ENCODE data around the gene XPO5. TPM values are rescaled to one million over a fixed set of nuclear protein-coding genes. Genes with fewer than 3 reads are reported as not detected.

XPO5 gene
- total RNA-seq, 1 donor from 2014 or later, result 32.4 TPM

- peaks cover 35% of the 10 kb centered on the region for H3K36me3 Mint-ChIP-seq (ENCODE audit: low read depth)
- peak; percentile 98 for DNase-seq (ENCODE audit: low spot score)
- no peak for TF ChIP-seq CTCF (IDR thresholded peaks at IDR 0.05)
Measured at GRCh38 chr6:43516697-43517504, 58.9 kb downstream of the XPO5 start, which contains the start of the genes POLR1C and YIPF3. TSS of gene POLR1C (plus strand) at chr6:43517089. CDS start at chr6:43517110, 21 bp downstream. TSS of gene YIPF3 (minus strand) at chr6:43516926. CDS start at chr6:43516807, 119 bp downstream.

DNA sequence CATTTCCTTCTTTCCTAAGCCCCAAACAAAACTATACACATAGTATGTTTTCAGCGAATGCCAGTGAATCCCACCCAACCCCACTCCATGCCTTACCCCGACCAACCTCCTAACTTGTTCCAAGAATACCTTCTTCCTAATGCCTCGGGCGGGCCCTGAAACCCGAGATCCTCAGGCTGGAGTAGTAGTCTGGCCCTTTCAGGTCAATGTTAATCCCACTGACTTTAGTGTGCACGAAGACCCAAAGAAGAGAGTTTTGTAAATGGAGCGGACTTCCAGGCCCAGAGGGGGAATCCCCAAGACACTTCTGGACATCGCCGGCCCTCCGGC lies 59.5 kb downstream of the XPO5 start:
- TF ChIP-seq CTCF (IDR thresholded peaks at IDR 0.05), result no peak
- no peaks in the 10 kb centered on the region for H3K9me3 Mint-ChIP-seq (ENCODE audit: low read depth)
- DNase-seq (ENCODE audit: low spot score), result no peak
- no peaks in the 10 kb centered on the region for H3K27me3 Mint-ChIP-seq (ENCODE audit: low read depth)
- peaks cover 38% of the 10 kb centered on the region for H3K36me3 Mint-ChIP-seq (ENCODE audit: low read depth)
- peaks cover 24% of the 10 kb centered on the region for H3K4me1 Mint-ChIP-seq (ENCODE audit: low read depth)
- no peak overlapping the region for H3K4me3 Mint-ChIP-seq (ENCODE audit: unreplicated experiment)
- H3K27ac Mint-ChIP-seq (ENCODE audit: unreplicated experiment), result no peak overlapping the region

More at GRCh38 chr6:43516697-43517504, 58.9 kb downstream of the XPO5 start, which contains the start of the genes POLR1C and YIPF3:
- peaks cover 24% of the 10 kb centered on the region for H3K4me1 Mint-ChIP-seq (ENCODE audit: low read depth)
- no peak within 1 kb of the TSS for H3K27ac Mint-ChIP-seq (ENCODE audit: unreplicated experiment)
- no peaks in the 10 kb centered on the region for H3K9me3 Mint-ChIP-seq (ENCODE audit: low read depth)
- H3K27me3 Mint-ChIP-seq (ENCODE audit: low read depth), result no peaks in the 10 kb centered on the region
- no peak within 1 kb of the TSS for H3K4me3 Mint-ChIP-seq (ENCODE audit: unreplicated experiment)

DNA sequence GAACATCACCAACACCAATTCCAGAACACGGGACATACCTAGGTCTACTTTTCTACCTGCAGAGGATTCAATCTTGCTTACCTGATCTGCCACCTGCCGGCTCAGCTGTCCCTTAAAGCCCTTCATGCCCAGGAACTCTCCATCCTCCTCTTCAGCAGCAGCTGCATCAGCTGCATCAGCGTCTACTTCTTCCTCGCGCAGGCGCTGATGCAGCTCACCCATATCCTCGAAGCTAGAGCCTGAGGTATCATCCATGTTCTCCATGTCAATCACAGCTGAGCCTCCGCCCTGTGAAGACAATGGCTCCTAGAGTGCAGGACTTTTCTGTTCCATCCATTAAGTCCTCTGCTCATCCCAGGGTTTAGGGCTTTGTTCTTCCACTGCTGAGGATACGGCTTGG lies 60.0 kb downstream of the XPO5 start:
- Mint-ChIP-seq H3K9me3 (ENCODE audit: low read depth) (no peaks in the 10 kb centered on the region), H3K27me3 (ENCODE audit: low read depth) (no peaks in the 10 kb centered on the region), H3K4me1 (ENCODE audit: low read depth) (peaks cover 24% of the 10 kb centered on the region), H3K36me3 (ENCODE audit: low read depth) (peaks cover 34% of the 10 kb centered on the region), H3K4me3 (ENCODE audit: unreplicated experiment) (no peak overlapping the region), H3K27ac (ENCODE audit: unreplicated experiment) (no peak overlapping the region)
- TF ChIP-seq CTCF (IDR thresholded peaks at IDR 0.05), result no peak
- DNase-seq (ENCODE audit: low spot score), result no peak

DNA sequence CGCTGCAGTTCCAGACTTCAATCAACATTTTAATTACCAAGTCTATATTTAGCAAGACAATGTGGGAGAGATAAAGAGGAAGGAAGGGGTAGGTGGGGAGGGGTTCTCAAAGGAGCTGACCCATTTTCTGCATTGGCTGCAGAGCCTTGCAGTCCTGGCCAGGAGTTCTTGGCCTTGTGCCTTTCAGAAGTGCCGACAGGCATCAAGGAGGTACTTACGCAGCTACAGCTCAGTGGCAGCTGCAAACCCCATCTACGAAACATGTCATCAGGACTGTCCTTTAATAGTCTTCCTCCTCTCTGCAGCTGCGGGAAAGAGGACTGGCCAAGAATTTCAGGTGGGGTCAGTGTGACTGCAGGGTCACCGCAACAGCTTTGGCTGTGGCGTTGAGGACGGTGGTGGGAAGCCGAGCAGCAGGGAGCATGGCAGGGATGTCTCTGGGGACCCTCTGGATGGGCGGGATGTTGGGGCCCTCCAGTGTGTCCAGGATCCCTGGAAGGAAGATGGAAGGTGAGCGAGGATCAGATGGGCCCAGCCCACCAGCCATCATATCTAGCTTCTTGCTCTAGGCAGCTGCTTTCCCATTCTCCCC lies 63.9 kb downstream of the XPO5 start:
- no peak for DNase-seq (ENCODE audit: low spot score)
- Mint-ChIP-seq H3K9me3 (ENCODE audit: low read depth) (no peaks in the 10 kb centered on the region), H3K36me3 (ENCODE audit: low read depth) (peaks cover 24% of the 10 kb centered on the region), H3K27me3 (ENCODE audit: low read depth) (no peaks in the 10 kb centered on the region), H3K4me3 (ENCODE audit: unreplicated experiment) (no peak overlapping the region), H3K27ac (ENCODE audit: unreplicated experiment) (no peak overlapping the region), H3K4me1 (ENCODE audit: low read depth) (peaks cover 31% of the 10 kb centered on the region)
- no peak for TF ChIP-seq CTCF (IDR thresholded peaks at IDR 0.05)

- no peaks in the 10 kb centered on the region for H3K9me3 Mint-ChIP-seq (ENCODE audit: low read depth)
- peaks cover 20% of the 10 kb centered on the region for H3K36me3 Mint-ChIP-seq (ENCODE audit: low read depth)
- no peak for DNase-seq (ENCODE audit: low spot score)
- TF ChIP-seq CTCF (IDR thresholded peaks at IDR 0.05), result no peak
- no peak overlapping the region for H3K27ac Mint-ChIP-seq (ENCODE audit: unreplicated experiment)
- peak overlapping the region; percentile 70 for H3K4me3 Mint-ChIP-seq (ENCODE audit: unreplicated experiment)
- H3K4me1 Mint-ChIP-seq (ENCODE audit: low read depth), result peaks cover 24% of the 10 kb centered on the region
- H3K27me3 Mint-ChIP-seq (ENCODE audit: low read depth), result no peaks in the 10 kb centered on the region
Measured at GRCh38 chr6:43510827-43511163, 65.0 kb downstream of the XPO5 start.
